CD14-positive monocyte (primary cell): ENCODE data around the gene PRSS1. TPM values are rescaled to one million over a fixed set of nuclear protein-coding genes. Genes with fewer than 3 reads are reported as not detected.

Experiments used
- DNase-seq, 3 donors: peaks; one replicate each; pipeline ENCODE4 v3.0.0-alpha.2; 2011 to 2022
- H2AFZ ChIP-seq: 2 replicates; pipeline ENCODE4 v1.6.0; 2012; ENCODE audit warnings: mild to moderate bottlenecking, low read depth, low read length, inconsistent platforms; ENCODE audit not compliant: insufficient read depth, poor library complexity, severe bottlenecking
- H3K27ac ChIP-seq, 2 donors: 1 replicate in 1 of 2; 2 replicates in 1 of 2; pipeline ENCODE4 v1.5.1; 2012 to 2013; ENCODE audit warnings: low read length in 2 of 2, control low read depth in 1 of 2, inconsistent platforms in 1 of 2, low read depth in 1 of 2, mild to moderate bottlenecking in 1 of 2
- H3K27me3 ChIP-seq, 2 donors: one replicate each; pipeline versions ENCODE4 v1.6.0 to v1.6.1; 2011 to 2013; ENCODE audit warnings: low read length in 2 of 2; ENCODE audit not compliant: control insufficient read depth in 2 of 2, insufficient read depth in 2 of 2
- H3K36me3 ChIP-seq, 2 donors: replicated peaks in 1 of 2; 1 replicate in 1 of 2; 2 replicates in 1 of 2; pipeline versions ENCODE4 v1.5.1 to v1.6.1; 2012 to 2013; ENCODE audit warnings: low read length in 2 of 2, control low read depth in 1 of 2, inconsistent platforms in 1 of 2, mild to moderate bottlenecking in 1 of 2; ENCODE audit not compliant: insufficient read depth in 2 of 2, control insufficient read depth in 1 of 2
- H3K4me1 ChIP-seq, 2 donors: 1 replicate in 1 of 2; 2 replicates in 1 of 2; pipeline versions ENCODE4 v1.5.1 to v1.6.1; 2012 to 2013; ENCODE audit warnings: low read length in 2 of 2, control low read depth in 1 of 2, inconsistent platforms in 1 of 2, mild to moderate bottlenecking in 1 of 2, moderate library complexity in 1 of 2; ENCODE audit not compliant: insufficient read depth in 2 of 2, control insufficient read depth in 1 of 2
- H3K4me2 ChIP-seq: replicated peaks from 2 replicates; pipeline ENCODE3; 2012; ENCODE audit warnings: low read length, moderate library complexity, mild to moderate bottlenecking; ENCODE audit not compliant: poor library complexity, severe bottlenecking; ENCODE audit errors: extremely low read depth
- H3K4me3 ChIP-seq, 3 experiments: fragments of 200-600 bp in 1 of 3; sonication (generic) in 1 of 3; replicated peaks in 1 of 3; 1 replicate in 2 of 3; 2 replicates in 1 of 3; pipeline ENCODE4 v1.5.1; 2011 to 2013; ENCODE audit warnings: low read length in 3 of 3, mild to moderate bottlenecking in 3 of 3, control low read depth in 2 of 3, low read depth in 2 of 3, inconsistent platforms in 1 of 3, moderate library complexity in 1 of 3
- H3K79me2 ChIP-seq: 2 replicates; pipeline ENCODE4 v1.6.0; 2012; ENCODE audit warnings: mild to moderate bottlenecking, control low read depth, inconsistent platforms, low read length, moderate library complexity; ENCODE audit not compliant: insufficient read depth
- H3K9ac ChIP-seq: 2 replicates; pipeline ENCODE4 v1.6.0; 2017; ENCODE audit warnings: low read length, mild to moderate bottlenecking; ENCODE audit not compliant: insufficient read depth, poor library complexity, severe bottlenecking
- H3K9me3 ChIP-seq, 2 donors: replicated peaks in 1 of 2; 1 replicate in 1 of 2; 2 replicates in 1 of 2; pipeline versions ENCODE4 v1.5.1 to v1.6.1; 2012 to 2013; ENCODE audit warnings: low read length in 2 of 2, control low read depth in 1 of 2; ENCODE audit not compliant: control insufficient read depth in 1 of 2, insufficient read depth in 1 of 2
- H4K20me1 ChIP-seq: 2 replicates; pipeline ENCODE4 v1.6.0; 2012; ENCODE audit warnings: mild to moderate bottlenecking, low read length, control low read depth, moderate library complexity; ENCODE audit not compliant: insufficient read depth
- H3K27ac Mint-ChIP-seq, 7 donors: one replicate each; pipeline ENCODE4 v1.8.0; 2020; ENCODE audit warnings: mild to moderate bottlenecking in 7 of 7, mixed read lengths in 7 of 7, moderate library complexity in 6 of 7, inconsistent platforms in 2 of 7
- H3K27me3 Mint-ChIP-seq, 3 donors: one replicate each; pipeline ENCODE4 v1.8.0; 2021 to 2022; ENCODE audit warnings: low read depth in 3 of 3, mild to moderate bottlenecking in 3 of 3, mixed read lengths in 3 of 3, moderate library complexity in 3 of 3, inconsistent platforms in 1 of 3
- H3K36me3 Mint-ChIP-seq, 2 donors: one replicate each; pipeline ENCODE4 v1.8.0; 2020; ENCODE audit warnings: mixed read lengths in 2 of 2, inconsistent platforms in 1 of 2, mild to moderate bottlenecking in 1 of 2
- H3K4me1 Mint-ChIP-seq: one replicate; pipeline ENCODE4 v1.8.0; 2020; ENCODE audit warnings: mild to moderate bottlenecking, mixed read lengths
- H3K4me3 Mint-ChIP-seq, 2 donors: one replicate each; pipeline ENCODE4 v1.8.0; 2020; ENCODE audit warnings: mild to moderate bottlenecking in 2 of 2, mixed read lengths in 2 of 2, moderate library complexity in 1 of 2
- H3K9me3 Mint-ChIP-seq, 7 donors: one replicate each; pipeline ENCODE4 v1.8.0; 2020 to 2022; ENCODE audit warnings: mixed read lengths in 7 of 7, mild to moderate bottlenecking in 6 of 7, moderate library complexity in 6 of 7, inconsistent platforms in 2 of 7
- WGBS: methylation state at CpG from one replicate; pipeline ENCODE4 v1.1.5; 2013; ENCODE audit warnings: missing lambda C conversion rate; ENCODE audit not compliant: insufficient coverage; 5-methylcytosine and 5-hydroxymethylcytosine counted together
- intact Hi-C, 2 donors: fragments of 100-400 bp; cut with micrococcal nuclease; formaldehyde crosslinking; loops; one replicate each; pipeline versions ENCODE4 v1.15.0 to v1.15.1; 2023
- polyA plus RNA-seq, 3 donors: library from polyadenylated mRNA; depleted of rRNA in 1 of 3; unstranded in 2 of 3; stranded (reverse) in 1 of 3; fragments of 300-500 nt in 2 of 3; fragments of >200 nt in 1 of 3; fragmentation: Illumina TruSeq in 2 of 3; gene quantifications; 1 replicate in 2 of 3; 2 replicates in 1 of 3; pipeline ENCODE4 v1.2.3, GENCODE V29; 2012 to 2021
- TF ChIP-seq, protein P1 (sequence below): fragments of 200-600 bp; IDR thresholded peaks from one replicate; pipeline ENCODE4 v1.8.0; 2022; ENCODE audit warnings: antibody characterized with exemption, mild to moderate bottlenecking

The PRSS1 gene
- polyA plus RNA-seq, 3 donors, result not detected

DNA sequence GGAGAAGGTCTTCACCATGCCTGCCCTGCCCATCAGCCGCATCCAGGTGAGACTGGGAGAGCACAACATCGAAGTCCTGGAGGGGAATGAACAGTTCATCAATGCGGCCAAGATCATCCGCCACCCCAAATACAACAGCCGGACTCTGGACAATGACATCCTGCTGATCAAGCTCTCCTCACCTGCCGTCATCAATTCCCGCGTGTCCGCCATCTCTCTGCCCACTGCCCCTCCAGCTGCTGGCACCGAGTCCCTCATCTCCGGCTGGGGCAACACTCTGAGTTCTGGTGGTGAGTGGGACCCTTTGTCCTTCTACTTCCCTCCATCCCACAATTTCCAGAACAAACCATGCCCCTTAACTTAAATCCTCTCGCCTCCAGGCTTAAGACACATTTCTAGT, 24.0 kb downstream of the PRSS1 start:
- H2AFZ ChIP-seq, result no peak overlapping the region
- Mint-ChIP-seq H3K9me3 (peaks cover 0 to 3% (median 0%) of the 10 kb centered on the region in 7 donors), H3K27me3 (peaks cover 5 to 8% (median 5%) of the 10 kb centered on the region in 3 donors), H3K36me3 (no peaks in the 10 kb centered on the region), H3K4me3 (no peak overlapping the region), H3K27ac (no peak overlapping the region), H3K4me1 (no peaks in the 10 kb centered on the region)
- TF ChIP-seq, protein P1, sequence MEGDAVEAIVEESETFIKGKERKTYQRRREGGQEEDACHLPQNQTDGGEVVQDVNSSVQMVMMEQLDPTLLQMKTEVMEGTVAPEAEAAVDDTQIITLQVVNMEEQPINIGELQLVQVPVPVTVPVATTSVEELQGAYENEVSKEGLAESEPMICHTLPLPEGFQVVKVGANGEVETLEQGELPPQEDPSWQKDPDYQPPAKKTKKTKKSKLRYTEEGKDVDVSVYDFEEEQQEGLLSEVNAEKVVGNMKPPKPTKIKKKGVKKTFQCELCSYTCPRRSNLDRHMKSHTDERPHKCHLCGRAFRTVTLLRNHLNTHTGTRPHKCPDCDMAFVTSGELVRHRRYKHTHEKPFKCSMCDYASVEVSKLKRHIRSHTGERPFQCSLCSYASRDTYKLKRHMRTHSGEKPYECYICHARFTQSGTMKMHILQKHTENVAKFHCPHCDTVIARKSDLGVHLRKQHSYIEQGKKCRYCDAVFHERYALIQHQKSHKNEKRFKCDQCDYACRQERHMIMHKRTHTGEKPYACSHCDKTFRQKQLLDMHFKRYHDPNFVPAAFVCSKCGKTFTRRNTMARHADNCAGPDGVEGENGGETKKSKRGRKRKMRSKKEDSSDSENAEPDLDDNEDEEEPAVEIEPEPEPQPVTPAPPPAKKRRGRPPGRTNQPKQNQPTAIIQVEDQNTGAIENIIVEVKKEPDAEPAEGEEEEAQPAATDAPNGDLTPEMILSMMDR, result no peak
- 81% methylated on average over 11 of the region's 12 CpGs for WGBS
- no peaks in the 10 kb centered on the region for H3K4me1 ChIP-seq
- intact Hi-C loops, result no loop called here
- H3K4me2 ChIP-seq, result no peak overlapping the region
- H3K27ac ChIP-seq, result no peak overlapping the region
- no peaks in the 10 kb centered on the region for H3K27me3 ChIP-seq
- H4K20me1 ChIP-seq, result no peaks in the 10 kb centered on the region
- H3K36me3 ChIP-seq, result no peaks in the 10 kb centered on the region
- DNase-seq, result no peak
- no peak overlapping the region for H3K4me3 ChIP-seq
- H3K9me3 ChIP-seq, result no peaks in the 10 kb centered on the region
- no peak overlapping the region for H3K9ac ChIP-seq
- no peaks in the 10 kb centered on the region for H3K79me2 ChIP-seq

DNA sequence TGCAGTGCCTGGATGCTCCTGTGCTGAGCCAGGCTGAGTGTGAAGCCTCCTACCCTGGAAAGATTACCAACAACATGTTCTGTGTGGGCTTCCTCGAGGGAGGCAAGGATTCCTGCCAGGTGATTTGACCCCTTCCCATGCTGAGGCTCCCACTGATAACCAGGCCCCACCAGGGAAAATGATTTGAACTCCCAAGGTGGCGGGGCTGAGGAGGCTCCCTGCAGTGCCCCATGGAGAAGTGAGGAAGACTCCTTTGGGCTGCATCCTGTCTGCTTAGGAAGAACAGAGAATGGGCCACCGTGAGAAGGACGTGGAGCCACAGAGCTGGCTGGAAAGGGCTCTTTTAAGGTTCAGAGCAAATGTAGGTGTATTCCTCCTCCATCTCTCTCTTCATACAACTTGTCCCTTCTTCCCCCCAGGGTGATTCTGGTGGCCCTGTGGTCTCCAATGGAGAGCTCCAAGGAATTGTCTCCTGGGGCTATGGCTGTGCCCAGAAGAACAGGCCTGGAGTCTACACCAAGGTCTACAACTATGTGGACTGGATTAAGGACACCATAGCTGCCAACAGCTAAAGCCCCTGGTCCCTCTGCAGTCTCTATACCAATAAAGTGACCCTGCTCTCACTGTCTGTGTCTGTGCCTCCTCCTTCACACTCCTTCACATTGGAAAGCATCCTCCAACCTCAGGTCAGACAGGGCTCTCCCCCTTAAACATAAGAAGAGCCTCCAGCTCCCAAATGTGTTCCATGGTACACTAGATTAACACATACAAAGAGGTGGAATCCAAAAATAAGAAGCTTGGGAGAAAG, 24.9 kb downstream of the PRSS1 start:
- Mint-ChIP-seq H3K36me3 (no peaks in the 10 kb centered on the region), H3K27me3 (peaks cover 5 to 8% (median 5%) of the 10 kb centered on the region in 3 donors), H3K4me3 (no peak overlapping the region), H3K27ac (peak overlapping the region in 3 of 7 donors; percentile 31 to 65 (median 33)), H3K9me3 (peaks cover 0 to 3% (median 0%) of the 10 kb centered on the region in 7 donors), H3K4me1 (no peaks in the 10 kb centered on the region)
- Histone ChIP-seq H4K20me1 (no peaks in the 10 kb centered on the region), H3K27me3 (no peaks in the 10 kb centered on the region), H3K4me1 (no peaks in the 10 kb centered on the region), H2AFZ (no peak overlapping the region), H3K4me2 (no peak overlapping the region), H3K9me3 (no peaks in the 10 kb centered on the region), H3K9ac (no peak overlapping the region), H3K79me2 (no peaks in the 10 kb centered on the region), H3K27ac (no peak overlapping the region), H3K4me3 (no peak overlapping the region), H3K36me3 (no peaks in the 10 kb centered on the region)
- intact Hi-C loops, result no loop called here
- WGBS, result 33% methylated on average over 1 of the region's 4 CpGs
- DNase-seq, result no peak
- TF ChIP-seq, protein P1, result no peak
